CD4-positive, alpha-beta T cell treated with Interleukin-15 for 1 hour (primary cell): ENCODE data around the gene HSPA1B.
"Not testable (repeated sequence)": the region's sequence is repeated elsewhere in the genome, so short reads cannot be mapped to it uniquely, and the experiment has no call there.

Experiments
- DNase-seq: peaks from one replicate; pipeline ENCODE4 v3.0.0-alpha.2; 2020

Gene HSPA1B

GRCh38 chr6:31860349-31860748, 32.8 kb downstream of the HSPA1B start:
- no peak for DNase-seq

GRCh38 chr6:31861150-31861549, 33.6 kb downstream of the HSPA1B start:
- DNase-seq: no peak

- no peak for DNase-seq
Measured at GRCh38 chr6:31861919-31862343, 34.4 kb downstream of the HSPA1B start.

- DNase-seq: peak; percentile 100
Measured at GRCh38 chr6:31862344-31863235, 35.1 kb downstream of the HSPA1B start, which contains the start of gene NEU1. NEU1 (minus strand) TSS chr6:31862821; CDS start chr6:31862776, 45 bp downstream.

GRCh38 chr6:31864123-31864562, 36.6 kb downstream of the HSPA1B start:
- not testable (repeated sequence) for DNase-seq

GRCh38 chr6:31864818-31865204, 37.3 kb downstream of the HSPA1B start:
- no peak for DNase-seq

GRCh38 chr6:31865205-31866118, 37.9 kb downstream of the HSPA1B start:
- no peak for DNase-seq

- not testable (repeated sequence) for DNase-seq
Measured at GRCh38 chr6:31868658-31868971, 41.1 kb downstream of the HSPA1B start.

GRCh38 chr6:31869343-31869742, 41.8 kb downstream of the HSPA1B start:
- no peak for DNase-seq

GRCh38 chr6:31870385-31870921, 42.9 kb downstream of the HSPA1B start:
- DNase-seq: no peak

- DNase-seq: no peak
Measured at GRCh38 chr6:31871046-31871659, 43.6 kb downstream of the HSPA1B start.

GRCh38 chr6:31874084-31874670, 46.6 kb downstream of the HSPA1B start:
- DNase-seq: no peak

- DNase-seq: no peak
Measured at GRCh38 chr6:31874836-31875572, 47.5 kb downstream of the HSPA1B start.

GRCh38 chr6:31875877-31876276, 48.3 kb downstream of the HSPA1B start:
- no peak for DNase-seq

GRCh38 chr6:31876357-31876756, 48.8 kb downstream of the HSPA1B start:
- no peak for DNase-seq

- DNase-seq: no peak
Measured at GRCh38 chr6:31877125-31877650, 49.6 kb downstream of the HSPA1B start.

GRCh38 chr6:31877651-31878161, 50.2 kb downstream of the HSPA1B start:
- no peak for DNase-seq

- DNase-seq: no peak
Measured at GRCh38 chr6:31878222-31878621, 50.7 kb downstream of the HSPA1B start.

- DNase-seq: no peak
Measured at GRCh38 chr6:31878726-31879125, 51.2 kb downstream of the HSPA1B start, which contains the start of gene SLC44A4. SLC44A4 (minus strand) TSS chr6:31878997; CDS start chr6:31878980, 17 bp downstream.

- no peak for DNase-seq
Measured at GRCh38 chr6:31879143-31879542, 51.6 kb downstream of the HSPA1B start.
